ENCODE measurements around the gene PIGR.
A peak's percentile ranks its signal among the peaks of the same experiment; 100 is the strongest.

The PIGR gene

GRCh38 chr1:206949208-206949607 lies 2.9 kb upstream of the PIGR start:
- H4K20me1 ChIP-seq (ENCODE audit: insufficient read depth, low read length): no peaks in the 10 kb centered on the region
- H3K27me3 ChIP-seq (ENCODE audit: low read depth, low read length): peaks cover 9% of the 10 kb centered on the region; the same call in 1 of the 2 replicates
- H3K4me2 ChIP-seq (ENCODE audit: low read length): peak overlapping the region; percentile 12
- peaks cover 9% of the 10 kb centered on the region for H3K36me3 ChIP-seq (replicated peaks; ENCODE audit: low read depth, low read length)
- H3K79me2 ChIP-seq (ENCODE audit: low read length): no peaks in the 10 kb centered on the region
- peaks cover 9% of the 10 kb centered on the region for H3K9me3 ChIP-seq (ENCODE audit: insufficient read depth, low read length)
- no peak overlapping the region for H3K27ac ChIP-seq (ENCODE audit: low read length)
- peaks cover 65% of the 10 kb centered on the region for H3K4me1 ChIP-seq (ENCODE audit: low read length)
- no peak for TF ChIP-seq CTCF (IDR thresholded peaks at IDR 0.05; ENCODE audit: low read depth, low read length)
- no peak for TF ChIP-seq EZH2phosphoT487 (IDR thresholded peaks at IDR 0.05; ENCODE audit: low read depth)
- no peak overlapping the region for H3K4me3 ChIP-seq (ENCODE audit: low read length)
- H2AFZ ChIP-seq (ENCODE audit: low read depth, low read length): peak overlapping the region; percentile 24; the same call in 1 of the 2 replicates
- H3K9ac ChIP-seq (ENCODE audit: low read length): no peak overlapping the region

GRCh38 chr1:206947255-206947654 lies 989 bp upstream of the PIGR start:
- H3K79me2 ChIP-seq (ENCODE audit: low read length): no peaks in the 10 kb centered on the region
- peaks cover 45% of the 10 kb centered on the region for H3K4me1 ChIP-seq (ENCODE audit: low read length)
- TF ChIP-seq CTCF (IDR thresholded peaks at IDR 0.05; ENCODE audit: low read depth, low read length) (no peak), EZH2phosphoT487 (IDR thresholded peaks at IDR 0.05; ENCODE audit: low read depth) (no peak)
- H4K20me1 ChIP-seq (ENCODE audit: insufficient read depth, low read length): no peaks in the 10 kb centered on the region
- H3K4me2 ChIP-seq (ENCODE audit: low read length): no peak overlapping the region
- H3K27me3 ChIP-seq (ENCODE audit: low read depth, low read length): peaks cover 9% of the 10 kb centered on the region; the same call in 1 of the 2 replicates
- H3K36me3 ChIP-seq (replicated peaks; ENCODE audit: low read depth, low read length): peaks cover 9% of the 10 kb centered on the region
- H2AFZ ChIP-seq (ENCODE audit: low read depth, low read length): no peak overlapping the region
- no peak overlapping the region for H3K4me3 ChIP-seq (ENCODE audit: low read length)
- H3K27ac ChIP-seq (ENCODE audit: low read length): no peak overlapping the region
- peaks cover 9% of the 10 kb centered on the region for H3K9me3 ChIP-seq (ENCODE audit: insufficient read depth, low read length)
- no peak overlapping the region for H3K9ac ChIP-seq (ENCODE audit: low read length)

- Histone ChIP-seq H3K36me3 (replicated peaks; ENCODE audit: low read depth, low read length) (peaks cover 9% of the 10 kb centered on the region), H3K4me2 (ENCODE audit: low read length) (no peak overlapping the region), H3K27ac (ENCODE audit: low read length) (no peak overlapping the region), H3K9ac (ENCODE audit: low read length) (no peak overlapping the region), H2AFZ (ENCODE audit: low read depth, low read length) (no peak overlapping the region), H3K4me1 (ENCODE audit: low read length) (peaks cover 30% of the 10 kb centered on the region), H4K20me1 (ENCODE audit: insufficient read depth, low read length) (no peaks in the 10 kb centered on the region), H3K27me3 (ENCODE audit: low read depth, low read length) (peaks cover 9% of the 10 kb centered on the region; the same call in 1 of the 2 replicates), H3K79me2 (ENCODE audit: low read length) (no peaks in the 10 kb centered on the region), H3K9me3 (ENCODE audit: insufficient read depth, low read length) (peaks cover 9% of the 10 kb centered on the region), H3K4me3 (ENCODE audit: low read length) (no peak overlapping the region)
- TF ChIP-seq CTCF (IDR thresholded peaks at IDR 0.05; ENCODE audit: low read depth, low read length) (no peak), EZH2phosphoT487 (IDR thresholded peaks at IDR 0.05; ENCODE audit: low read depth) (no peak)
Observed at GRCh38 chr1:206945779-206946178, 487 bp downstream of the PIGR start.

GRCh38 chr1:206944703-206945102 lies 1.6 kb downstream of the PIGR start:
- Histone ChIP-seq H3K4me1 (ENCODE audit: low read length) (peaks cover 24% of the 10 kb centered on the region), H3K4me3 (ENCODE audit: low read length) (no peak overlapping the region), H3K4me2 (ENCODE audit: low read length) (no peak overlapping the region), H2AFZ (ENCODE audit: low read depth, low read length) (no peak overlapping the region), H3K9me3 (ENCODE audit: insufficient read depth, low read length) (peaks cover 4% of the 10 kb centered on the region), H4K20me1 (ENCODE audit: insufficient read depth, low read length) (no peaks in the 10 kb centered on the region), H3K9ac (ENCODE audit: low read length) (no peak overlapping the region), H3K27me3 (ENCODE audit: low read depth, low read length) (peaks cover 9% of the 10 kb centered on the region; the same call in 1 of the 2 replicates), H3K27ac (ENCODE audit: low read length) (no peak overlapping the region), H3K79me2 (ENCODE audit: low read length) (no peaks in the 10 kb centered on the region), H3K36me3 (replicated peaks; ENCODE audit: low read depth, low read length) (peaks cover 3% of the 10 kb centered on the region)
- TF ChIP-seq CTCF (IDR thresholded peaks at IDR 0.05; ENCODE audit: low read depth, low read length) (no peak), EZH2phosphoT487 (IDR thresholded peaks at IDR 0.05; ENCODE audit: low read depth) (no peak)
